HCT116 (cell line): ENCODE measurements around the gene VHLL. TPM values are rescaled to one million over a fixed set of nuclear protein-coding genes. Genes with fewer than 3 reads are reported as not detected.

Experiments
- ATAC-seq: fragments of 200-7000 bp; cut with Tn5 transposase; 2 replicates; pipeline ENCODE4 v1.9.1; 2020; ENCODE audit warnings: mild to moderate bottlenecking, moderate library complexity
- BruUV-seq: library from RNA; stranded (reverse); fragments of 400-500 nt; replicated peaks from 2 replicates; lab custom pipeline; 2021; lab: Mats Ljungman, UMichigan
- CTCF ChIA-PET: fragments of 300-600 bp; sonication (Branson Sonifier 250); formaldehyde crosslinking; loops from one replicate; lab custom pipeline; 2021; ENCODE audit warnings: antibody characterized with exemption; lab: Charles Lee
- POLR2A ChIA-PET: fragments of 300-600, 350-600 bp; sonication (Branson Sonifier 250); formaldehyde crosslinking; loops from one replicate; lab custom pipeline; 2021; ENCODE audit warnings: antibody characterized with exemption; lab: Charles Lee
- RAD21 ChIA-PET, 2 experiments: fragments of 300-600 bp; sonication (Branson Sonifier 250); formaldehyde crosslinking; loops; one replicate each; lab custom pipeline; 2023; ENCODE audit warnings: low total read pairs in 2 of 2; ENCODE audit not compliant: uncharacterized antibody in 2 of 2, unreplicated experiment in 2 of 2, low non-redundant PET in 1 of 2; lab: Charles Lee
- DNase-seq: peaks from one replicate; pipeline ENCODE4 v3.0.0-alpha.2; 2010; ENCODE audit warnings: low read depth, low spot score
- H2AFZ ChIP-seq: fragments of 200-600 bp; shearing (Covaris generic), sonication (generic); 2 replicates; pipeline ENCODE4 v1.6.1; 2017; ENCODE audit warnings: low read depth, mixed run types, mixed read lengths, antibody characterized with exemption, low read length; ENCODE audit not compliant: poor library complexity, severe bottlenecking
- H3K27ac ChIP-seq: 2 replicates; pipeline ENCODE4 v1.5.1; 2012; ENCODE audit warnings: low read depth, low read length
- H3K27me3 ChIP-seq: fragments of 200-600 bp; sonication (generic); 2 replicates; pipeline ENCODE4 v1.6.1; 2016; ENCODE audit warnings: mixed run types, low read length, mixed read lengths; ENCODE audit not compliant: insufficient read depth
- H3K36me3 ChIP-seq, 2 experiments: fragments of 200-500 bp in 1 of 2; fragments of 200-600 bp in 1 of 2; sonication (Bioruptor generic) in 1 of 2; sonication (generic) in 1 of 2; 2 replicates each; pipeline versions ENCODE4 v1.5.1 to v1.6.1; 2014 to 2016; ENCODE audit warnings: low read length in 2 of 2, inconsistent platforms in 1 of 2, mixed read lengths in 1 of 2, mixed run types in 1 of 2; ENCODE audit not compliant: insufficient read depth in 2 of 2, control insufficient read depth in 1 of 2
- H3K4me1 ChIP-seq, 2 experiments: fragments of 200-600 bp in 1 of 2; sonication (generic) in 1 of 2; 2 replicates each; pipeline versions ENCODE4 v1.5.1 to v1.6.1; 2012 to 2017; ENCODE audit warnings: low read length in 2 of 2, inconsistent platforms in 1 of 2, mild to moderate bottlenecking in 1 of 2, mixed read lengths in 1 of 2, mixed run types in 1 of 2, moderate library complexity in 1 of 2; ENCODE audit not compliant: insufficient read depth in 2 of 2, control insufficient read depth in 1 of 2
- H3K4me2 ChIP-seq: fragments of 200-600 bp; sonication (generic); 2 replicates; pipeline ENCODE4 v1.6.1; 2017; ENCODE audit warnings: mixed run types, low read length, mixed read lengths
- H3K4me3 ChIP-seq, 2 experiments: fragments of 200-600 bp in 1 of 2; sonication (generic) in 1 of 2; replicated peaks in 1 of 2; 2 replicates each; pipeline ENCODE4 v1.5.1; 2011 to 2016; ENCODE audit warnings: low read length in 2 of 2, control low read depth in 1 of 2, low read depth in 1 of 2, mild to moderate bottlenecking in 1 of 2, mixed read lengths in 1 of 2, mixed run types in 1 of 2
- H3K79me2 ChIP-seq: fragments of 200-600 bp; sonication (generic); 2 replicates; pipeline ENCODE4 v1.6.1; 2017; ENCODE audit warnings: mild to moderate bottlenecking, mixed run types, low read length, moderate library complexity, mixed read lengths; ENCODE audit not compliant: insufficient read depth
- H3K9ac ChIP-seq: fragments of 200-600 bp; sonication (generic); 2 replicates; pipeline ENCODE4 v1.6.1; 2016; ENCODE audit warnings: low read length, mixed read lengths
- H3K9me2 ChIP-seq: fragments of 200-600 bp; sonication (generic), shearing (Covaris generic); 2 replicates; pipeline ENCODE4 v1.6.1; 2017; ENCODE audit warnings: mixed run types, mild to moderate bottlenecking, moderate library complexity; ENCODE audit not compliant: insufficient read depth
- H3K9me3 ChIP-seq, 2 experiments: fragments of 200-500 bp in 1 of 2; fragments of 200-600 bp in 1 of 2; sonication (Bioruptor generic) in 1 of 2; sonication (generic) in 1 of 2; 2 replicates each; pipeline ENCODE4 v1.6.1; 2014 to 2017; ENCODE audit warnings: low read length in 2 of 2, mixed read lengths in 2 of 2, inconsistent platforms in 1 of 2, low read depth in 1 of 2, mild to moderate bottlenecking in 1 of 2, mixed run types in 1 of 2, moderate library complexity in 1 of 2; ENCODE audit not compliant: control insufficient read depth in 1 of 2, insufficient read depth in 1 of 2
- H4K20me1 ChIP-seq: fragments of 200-600 bp; sonication (generic), shearing (Covaris generic); 2 replicates; pipeline ENCODE4 v1.6.1; 2017; ENCODE audit warnings: mixed run types, mild to moderate bottlenecking, moderate library complexity; ENCODE audit not compliant: insufficient read depth
- CBX3 ChIP-seq: IDR thresholded peaks from 2 replicates; pipeline ENCODE4 v1.6.1; 2012; ENCODE audit warnings: low read depth
- CEBPB ChIP-seq: IDR thresholded peaks from 2 replicates; pipeline ENCODE4 v1.6.1; 2012; ENCODE audit warnings: low read depth
- EGR1 ChIP-seq: IDR thresholded peaks from 2 replicates; pipeline ENCODE4 v1.6.1; 2012; ENCODE audit warnings: low read depth
- ELF1 ChIP-seq: IDR thresholded peaks from 2 replicates; pipeline ENCODE4 v1.6.1; 2012; ENCODE audit warnings: low read depth, borderline replicate concordance
- EZH2 ChIP-seq: fragments of 200-600 bp; sonication (generic); IDR thresholded peaks from 2 replicates; pipeline ENCODE4 v1.6.1; 2017; ENCODE audit warnings: antibody characterized with exemption, mixed run types
- EZH2phosphoT487 ChIP-seq: fragments of 200-600 bp; IDR thresholded peaks from 2 replicates; pipeline ENCODE4 v1.6.1; 2018; ENCODE audit warnings: antibody characterized with exemption, borderline replicate concordance
- FOSL1 ChIP-seq: IDR thresholded peaks from 2 replicates; pipeline ENCODE4 v1.6.1; 2012; ENCODE audit warnings: low read depth
- JUND ChIP-seq: IDR thresholded peaks from 2 replicates; pipeline ENCODE4 v1.6.1; 2012
- POLR2A ChIP-seq: IDR thresholded peaks from 2 replicates; pipeline ENCODE4 v1.7.0; 2011; ENCODE audit warnings: borderline replicate concordance; ENCODE audit not compliant: insufficient read depth, insufficient read length; ENCODE audit errors: extremely low read depth
- SP1 ChIP-seq: IDR thresholded peaks from 2 replicates; pipeline ENCODE4 v1.6.1; 2012; ENCODE audit warnings: low read depth
- SRF ChIP-seq: IDR thresholded peaks from 2 replicates; pipeline ENCODE4 v1.6.1; 2012; ENCODE audit warnings: low read depth
- TCF7L2 ChIP-seq: IDR thresholded peaks from 2 replicates; pipeline ENCODE4 v1.7.0; 2011; ENCODE audit warnings: borderline replicate concordance, inconsistent platforms; ENCODE audit not compliant: insufficient read depth, insufficient read length; ENCODE audit errors: extremely low read depth
- YY1 ChIP-seq: IDR thresholded peaks from 2 replicates; pipeline ENCODE4 v1.6.1; 2011; ENCODE audit warnings: low read length, low read depth, moderate library complexity, mild to moderate bottlenecking; ENCODE audit not compliant: insufficient replicate concordance; ENCODE audit errors: extremely low read depth
- ZBTB33 ChIP-seq: IDR thresholded peaks from 2 replicates; pipeline ENCODE4 v1.6.1; 2011; ENCODE audit warnings: mild to moderate bottlenecking, low read length, moderate library complexity; ENCODE audit not compliant: insufficient replicate concordance; ENCODE audit errors: extremely low read depth
- ZFX ChIP-seq: fragments of 450-650 bp; IDR thresholded peaks from 2 replicates; pipeline ENCODE4 v1.6.1; 2017
- ZNF274 ChIP-seq: fragments of 200-500 bp; sonication (Bioruptor generic); IDR thresholded peaks from 2 replicates; pipeline ENCODE4 v1.6.1; 2014; ENCODE audit warnings: mild to moderate bottlenecking, low read depth, low read length, inconsistent platforms
- intact Hi-C: fragments of 100-400 bp; cut with micrococcal nuclease; formaldehyde crosslinking; loops from 2 replicates; pipeline ENCODE4 v1.10.0; 2022
- total RNA-seq: library from RNA; stranded (reverse); gene quantifications from one replicate; pipeline ENCODE4 v1.2.1, GENCODE V29; 2021; ENCODE audit not compliant: unreplicated experiment
- TF ChIP-seq, protein P1 (sequence below): IDR thresholded peaks from 2 replicates; pipeline ENCODE4 v1.6.1; 2012
- TF ChIP-seq, protein P2 (sequence below): IDR thresholded peaks from 2 replicates; pipeline ENCODE4 v1.6.1; 2012

VHLL gene
- total RNA-seq, 1 experiment from 2014 or later: not detected

DNA sequence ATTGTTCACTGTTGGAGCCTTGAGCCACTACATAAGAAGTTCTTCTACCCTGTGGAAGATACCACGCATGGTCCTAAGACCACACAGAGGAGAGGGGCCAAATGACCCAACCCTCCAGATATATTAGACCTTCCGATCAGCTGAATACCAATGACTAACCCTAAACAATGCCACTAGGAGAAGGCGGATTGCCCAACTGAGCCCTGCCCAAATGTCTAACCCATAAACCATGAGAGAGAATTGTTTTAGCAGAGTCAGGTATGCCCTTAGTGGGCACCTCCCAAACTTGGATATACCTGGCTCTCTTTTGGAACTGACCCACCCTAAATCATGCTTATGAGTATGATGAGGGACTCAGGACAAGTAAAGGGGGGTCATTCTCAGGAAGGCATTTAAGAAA, 28.8 kb downstream of the VHLL start:
- Histone ChIP-seq H3K79me2 (peaks cover 15% of the 10 kb centered on the region; the same call in 1 of the 2 replicates), H3K4me3 (no peak overlapping the region), H3K27me3 (no peaks in the 10 kb centered on the region), H3K9me2 (no peaks in the 10 kb centered on the region), H3K4me2 (no peak overlapping the region), H3K9me3 (no peaks in the 10 kb centered on the region), H3K27ac (no peak overlapping the region), H2AFZ (no peak overlapping the region), H3K9ac (no peak overlapping the region), H3K4me1 (no peaks in the 10 kb centered on the region), H4K20me1 (no peaks in the 10 kb centered on the region), H3K36me3 (peaks cover 72 to 79% of the 10 kb centered on the region in 2 experiments)
- DNase-seq (no peak), ATAC-seq (no peak)
- no peak for TF ChIP-seq ZFX
- no peak for TF ChIP-seq SRF
- TF ChIP-seq EGR1: no peak
- no peak for TF ChIP-seq ELF1
- no peak for TF ChIP-seq EZH2phosphoT487
- ChIA-PET RAD21 (no interaction called here), POLR2A (no interaction called here), CTCF (no interaction called here)
- intact Hi-C loops: no loop called here
- no TSS peak for BruUV-seq

DNA sequence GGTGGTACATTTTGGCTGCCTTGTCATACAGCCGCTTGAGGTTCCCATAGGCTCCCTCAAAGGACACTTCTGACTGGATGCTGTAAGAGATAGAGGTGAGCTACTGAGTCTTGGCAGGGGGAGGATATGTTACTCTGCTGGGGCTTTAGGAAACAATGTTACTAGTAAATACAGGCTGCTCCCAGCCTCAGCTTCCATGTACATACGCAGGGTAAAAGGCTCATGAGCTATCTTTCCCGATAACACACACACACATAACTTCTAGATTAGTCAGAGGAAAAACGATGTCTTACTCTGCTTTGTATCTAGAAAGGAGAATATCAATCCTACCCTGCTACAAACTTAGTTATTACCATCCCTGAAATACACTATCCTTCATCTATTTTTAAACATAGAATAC, 30.8 kb downstream of the VHLL start:
- Histone ChIP-seq H3K9me3 (no peaks in the 10 kb centered on the region), H3K79me2 (peaks cover 19% of the 10 kb centered on the region; the same call in 1 of the 2 replicates), H3K27me3 (no peaks in the 10 kb centered on the region), H3K9ac (no peak overlapping the region), H3K4me1 (peaks cover 0 to 5% of the 10 kb centered on the region in 2 experiments; a peak in 2 of 4 replicates), H2AFZ (no peak overlapping the region), H3K4me2 (no peak overlapping the region), H4K20me1 (no peaks in the 10 kb centered on the region; the same call in 1 of the 2 replicates), H3K9me2 (no peaks in the 10 kb centered on the region), H3K36me3 (peaks cover 58 to 72% of the 10 kb centered on the region in 2 experiments), H3K4me3 (no peak overlapping the region), H3K27ac (no peak overlapping the region)
- ChIA-PET POLR2A (no interaction called here), CTCF (no interaction called here), RAD21 (no interaction called here)
- intact Hi-C loops: no loop called here
- no peak for TF ChIP-seq CBX3
- no peak for TF ChIP-seq ZNF274
- TF ChIP-seq TCF7L2: no peak
- TF ChIP-seq FOSL1: no peak
- TF ChIP-seq SP1: no peak
- TF ChIP-seq JUND: no peak
- no peak for TF ChIP-seq ZBTB33
- no peak for TF ChIP-seq YY1
- no peak for TF ChIP-seq EGR1
- TF ChIP-seq, protein P1, sequence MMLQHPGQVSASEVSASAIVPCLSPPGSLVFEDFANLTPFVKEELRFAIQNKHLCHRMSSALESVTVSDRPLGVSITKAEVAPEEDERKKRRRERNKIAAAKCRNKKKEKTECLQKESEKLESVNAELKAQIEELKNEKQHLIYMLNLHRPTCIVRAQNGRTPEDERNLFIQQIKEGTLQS: no peak
- TF ChIP-seq POLR2A: no peak
- no peak for TF ChIP-seq CEBPB
- no peak for TF ChIP-seq EZH2
- TF ChIP-seq, protein P2, sequence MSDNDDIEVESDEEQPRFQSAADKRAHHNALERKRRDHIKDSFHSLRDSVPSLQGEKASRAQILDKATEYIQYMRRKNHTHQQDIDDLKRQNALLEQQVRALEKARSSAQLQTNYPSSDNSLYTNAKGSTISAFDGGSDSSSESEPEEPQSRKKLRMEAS: no peak
- no TSS peak for BruUV-seq
- ATAC-seq (no peak), DNase-seq (no peak)
